ENCODE data around the gene RAB11A. TPM values are rescaled to one million over a fixed set of nuclear protein-coding genes. Genes with fewer than 3 reads are reported as not detected.

RAB11A gene
- total and polyA plus RNA-seq, 2 donors (not counting 3 experiments of a cell fraction or from before 2014, with no cell fraction given), result 239 to 250 TPM

GRCh38 chr15:65935391-65935790 lies 66.1 kb downstream of the RAB11A start:
- Histone ChIP-seq H3K4me3 (replicated peaks in 1 of 3; ENCODE audit: insufficient read depth in 1 of 3, low read depth in 1 of 3, low read length in 3 of 3) (no peak overlapping the region), H2AFZ (ENCODE audit: low read depth, low read length) (no peak overlapping the region), H3K9me3 (replicated peaks; ENCODE audit: control insufficient read depth, insufficient read depth, low read length) (no peaks in the 10 kb centered on the region), H3K36me3 (ENCODE audit: control insufficient read depth in 2 of 2, extremely low read depth in 1 of 2, insufficient read depth in 2 of 2, low read length in 2 of 2) (no peaks in the 10 kb centered on the region), H4K20me1 (replicated peaks; ENCODE audit: control insufficient read depth, extremely low read depth, insufficient read depth, low read length) (no peaks in the 10 kb centered on the region), H3K9ac (replicated peaks; ENCODE audit: extremely low read depth, insufficient read depth, low read length) (no peak overlapping the region), H3K9me1 (replicated peaks; ENCODE audit: control insufficient read depth, extremely low read depth, insufficient read depth, low read length) (no peaks in the 10 kb centered on the region), H3K4me2 (ENCODE audit: insufficient read depth, low read length) (no peak overlapping the region), H3K27ac (ENCODE audit: insufficient read depth, low read depth, low read length) (no peak overlapping the region), H3K4me1 (ENCODE audit: control insufficient read depth, extremely low read depth, insufficient read depth, low read length) (peaks cover 11% of the 10 kb centered on the region), H3K79me2 (ENCODE audit: control insufficient read depth, insufficient read depth, low read length) (no peaks in the 10 kb centered on the region), H3K27me3 (ENCODE audit: control insufficient read depth in 2 of 2, insufficient read depth in 2 of 2, low read length in 2 of 2) (no peaks in the 10 kb centered on the region)
- ChIA-PET CTCF (no interaction called here), POLR2A (no interaction called here)
- dilution Hi-C loops (cut with MboI; ENCODE audit: extremely low pct_ligation_motif_present, low sequenced_read_pairs) (no loop called here), intact Hi-C loops (cut with micrococcal nuclease) (no loop called here)
- BruUV-seq (replicated peaks), result no TSS peak
- FAIRE-seq (no peak), DNase-seq (ENCODE audit: low read depth, low spot score) (no peak)
- TF ChIP-seq POLR2A (IDR thresholded peaks at IDR 0.05; ENCODE audit: low read depth, low read length) (no peak), FOS (IDR thresholded peaks at IDR 0.05; ENCODE audit: borderline replicate concordance, insufficient read depth, low read length) (no peak), EZH2 (IDR thresholded peaks at IDR 0.05; ENCODE audit: borderline replicate concordance, low read depth, low read length, severe bottlenecking) (no peak), JUN (IDR thresholded peaks at IDR 0.05; ENCODE audit: borderline replicate concordance, insufficient read depth, insufficient read length, low read depth) (no peak), GATA2 (IDR thresholded peaks at IDR 0.05; ENCODE audit: insufficient read depth, insufficient read length, low read depth, low read length) (no peak), MYC (IDR thresholded peaks at IDR 0.05; ENCODE audit: low read depth, low read length) (no peak), POLR2AphosphoS5 (IDR thresholded peaks at IDR 0.05; ENCODE audit: insufficient read depth, low read depth, low read length) (no peak), MAX (IDR thresholded peaks at IDR 0.05; ENCODE audit: insufficient read depth, insufficient read length) (no peak), CTCF (IDR thresholded peaks at IDR 0.05; ENCODE audit: extremely low read depth in 1 of 2, insufficient read depth in 1 of 2, low read depth in 1 of 2, low read length in 2 of 2) (no peak)

All from endothelial cell of umbilical vein (primary cell).